ENCODE results near the gene VDR. TPM values are rescaled to one million over a fixed set of nuclear protein-coding genes. Genes with fewer than 3 reads are reported as not detected.

Gene VDR
- total RNA-seq, 6 experiments from 2014 or later = 8.4 to 14.8 (median 10.1) TPM

- H3K9me3 Mint-ChIP-seq = no peaks in the 10 kb centered on the region
- peaks cover 33% of the 10 kb centered on the region for H3K4me1 Mint-ChIP-seq (ENCODE audit: low read depth)
- no peak overlapping the region for H3K4me3 Mint-ChIP-seq
- H3K27ac Mint-ChIP-seq = no peak overlapping the region; the same call in 1 of the 2 replicates
- no peaks in the 10 kb centered on the region for H3K36me3 Mint-ChIP-seq (ENCODE audit: low read depth)
- no peak for TF ChIP-seq CTCF (IDR thresholded peaks at IDR 0.05)
- DNase-seq = no peak
- H3K27me3 Mint-ChIP-seq (ENCODE audit: insufficient read depth) = peaks cover 6% of the 10 kb centered on the region
Observed at GRCh38 chr12:47938594-47938993, 33.8 kb upstream of the VDR start.

GRCh38 chr12:47938093-47938492 lies 33.3 kb upstream of the VDR start:
- H3K9me3 Mint-ChIP-seq = no peaks in the 10 kb centered on the region
- no peaks in the 10 kb centered on the region for H3K36me3 Mint-ChIP-seq (ENCODE audit: low read depth)
- DNase-seq = peak; percentile 48
- TF ChIP-seq CTCF (IDR thresholded peaks at IDR 0.05) = no peak
- H3K4me3 Mint-ChIP-seq = no peak overlapping the region
- peaks cover 33% of the 10 kb centered on the region for H3K4me1 Mint-ChIP-seq (ENCODE audit: low read depth)
- no peak overlapping the region for H3K27ac Mint-ChIP-seq
- peaks cover 6% of the 10 kb centered on the region for H3K27me3 Mint-ChIP-seq (ENCODE audit: insufficient read depth)

- H3K4me3 Mint-ChIP-seq = peak overlapping the region; percentile 10; the same call in 1 of the 2 replicates
- peak overlapping the region; percentile 31; the same call in 1 of the 2 replicates for H3K27ac Mint-ChIP-seq
- DNase-seq = peak; percentile 74
- no peak for TF ChIP-seq CTCF (IDR thresholded peaks at IDR 0.05)
- H3K27me3 Mint-ChIP-seq (ENCODE audit: insufficient read depth) = peaks cover 12% of the 10 kb centered on the region
- H3K36me3 Mint-ChIP-seq (ENCODE audit: low read depth) = no peaks in the 10 kb centered on the region
- H3K4me1 Mint-ChIP-seq (ENCODE audit: low read depth) = peaks cover 33% of the 10 kb centered on the region
- no peaks in the 10 kb centered on the region for H3K9me3 Mint-ChIP-seq
Observed at GRCh38 chr12:47935184-47935583, 30.4 kb upstream of the VDR start.

- Mint-ChIP-seq H3K36me3 (ENCODE audit: low read depth) (no peaks in the 10 kb centered on the region), H3K27ac (no peak overlapping the region), H3K27me3 (ENCODE audit: insufficient read depth) (peaks cover 31% of the 10 kb centered on the region), H3K4me3 (no peak overlapping the region), H3K4me1 (ENCODE audit: low read depth) (peaks cover 19% of the 10 kb centered on the region), H3K9me3 (no peaks in the 10 kb centered on the region)
- DNase-seq = no peak
- TF ChIP-seq CTCF (IDR thresholded peaks at IDR 0.05) = no peak
Observed at GRCh38 chr12:47931187-47931586, 26.4 kb upstream of the VDR start.

- no peaks in the 10 kb centered on the region for H3K9me3 Mint-ChIP-seq
- no peak for TF ChIP-seq CTCF (IDR thresholded peaks at IDR 0.05)
- no peak for DNase-seq
- H3K4me3 Mint-ChIP-seq = no peak overlapping the region
- H3K36me3 Mint-ChIP-seq (ENCODE audit: low read depth) = no peaks in the 10 kb centered on the region
- H3K4me1 Mint-ChIP-seq (ENCODE audit: low read depth) = peaks cover 13% of the 10 kb centered on the region
- H3K27me3 Mint-ChIP-seq (ENCODE audit: insufficient read depth) = peaks cover 31% of the 10 kb centered on the region
- no peak overlapping the region for H3K27ac Mint-ChIP-seq
Observed at GRCh38 chr12:47930634-47931033, 25.8 kb upstream of the VDR start.

GRCh38 chr12:47927346-47927745 lies 22.6 kb upstream of the VDR start:
- Mint-ChIP-seq H3K27ac (no peak overlapping the region), H3K36me3 (ENCODE audit: low read depth) (no peaks in the 10 kb centered on the region), H3K27me3 (ENCODE audit: insufficient read depth) (peaks cover 49% of the 10 kb centered on the region), H3K4me3 (no peak overlapping the region), H3K9me3 (no peaks in the 10 kb centered on the region), H3K4me1 (ENCODE audit: low read depth) (no peaks in the 10 kb centered on the region)
- TF ChIP-seq CTCF (IDR thresholded peaks at IDR 0.05) = no peak
- DNase-seq = no peak
